ENCODE data around the gene CAPN14.

CAPN14 gene

GRCh38 chr2:31217465-31218200 lies at the start of gene CAPN14:
CAPN14 (minus strand) TSS chr2:31217515; CDS start chr2:31205447, 12,068 bp downstream.
- no peak for FAIRE-seq

GRCh38 chr2:31266804-31267203 lies 49.5 kb upstream of the CAPN14 start:
- FAIRE-seq, result no peak

GRCh38 chr2:31265234-31265633 lies 47.9 kb upstream of the CAPN14 start:
- no peak for FAIRE-seq

GRCh38 chr2:31263636-31264190 lies 46.4 kb upstream of the CAPN14 start:
- no peak for FAIRE-seq

GRCh38 chr2:31260870-31261269 lies 43.6 kb upstream of the CAPN14 start:
- FAIRE-seq, result no peak

- no peak for FAIRE-seq
Measured at GRCh38 chr2:31259075-31259474, 41.8 kb upstream of the CAPN14 start.

- no peak for FAIRE-seq
Measured at GRCh38 chr2:31258351-31258750, 41.0 kb upstream of the CAPN14 start.

- FAIRE-seq, result no peak
Measured at GRCh38 chr2:31256611-31257382, 39.5 kb upstream of the CAPN14 start.

- FAIRE-seq, result no peak
Measured at GRCh38 chr2:31255911-31256571, 38.7 kb upstream of the CAPN14 start.

GRCh38 chr2:31254237-31255203 lies 37.2 kb upstream of the CAPN14 start:
- no peak for FAIRE-seq

GRCh38 chr2:31253356-31254131 lies 36.2 kb upstream of the CAPN14 start:
- FAIRE-seq, result no peak

GRCh38 chr2:31251851-31252250 lies 34.5 kb upstream of the CAPN14 start:
- FAIRE-seq, result no peak

GRCh38 chr2:31251018-31251417 lies 33.7 kb upstream of the CAPN14 start:
- FAIRE-seq, result no peak

- no peak for FAIRE-seq
Measured at GRCh38 chr2:31249009-31249690, 31.8 kb upstream of the CAPN14 start.

GRCh38 chr2:31248139-31248538 lies 30.8 kb upstream of the CAPN14 start:
- FAIRE-seq, result no peak

- FAIRE-seq, result no peak
Measured at GRCh38 chr2:31247711-31248110, 30.4 kb upstream of the CAPN14 start.

GRCh38 chr2:31246184-31246852 lies 29.0 kb upstream of the CAPN14 start:
- FAIRE-seq, result no peak

GRCh38 chr2:31244101-31244500 lies 26.8 kb upstream of the CAPN14 start:
- FAIRE-seq, result no peak

GRCh38 chr2:31243053-31243452 lies 25.7 kb upstream of the CAPN14 start:
- FAIRE-seq, result no peak

GRCh38 chr2:31241625-31242270 lies 24.4 kb upstream of the CAPN14 start:
- no peak for FAIRE-seq
